HCT116 (cell line): Measurements from ENCODE around the gene LCP1. TPM values are rescaled to one million over a fixed set of nuclear protein-coding genes. Genes with fewer than 3 reads are reported as not detected.

Experiments used
- ATAC-seq: fragments of 200-7000 bp; cut with Tn5 transposase; 2 replicates; pipeline ENCODE4 v1.9.1; 2020; ENCODE audit warnings: mild to moderate bottlenecking, moderate library complexity
- BruUV-seq: library from RNA; stranded (reverse); fragments of 400-500 nt; replicated peaks from 2 replicates; lab custom pipeline; 2021; lab: Mats Ljungman, UMichigan
- CTCF ChIA-PET: fragments of 300-600 bp; sonication (Branson Sonifier 250); formaldehyde crosslinking; loops from one replicate; lab custom pipeline; 2021; ENCODE audit warnings: antibody characterized with exemption; lab: Charles Lee
- POLR2A ChIA-PET: fragments of 300-600, 350-600 bp; sonication (Branson Sonifier 250); formaldehyde crosslinking; loops from one replicate; lab custom pipeline; 2021; ENCODE audit warnings: antibody characterized with exemption; lab: Charles Lee
- RAD21 ChIA-PET, 2 experiments: fragments of 300-600 bp; sonication (Branson Sonifier 250); formaldehyde crosslinking; loops; one replicate each; lab custom pipeline; 2023; ENCODE audit warnings: low total read pairs in 2 of 2; ENCODE audit not compliant: uncharacterized antibody in 2 of 2, unreplicated experiment in 2 of 2, low non-redundant PET in 1 of 2; lab: Charles Lee
- DNase-seq: peaks from one replicate; pipeline ENCODE4 v3.0.0-alpha.2; 2010; ENCODE audit warnings: low read depth, low spot score
- H2AFZ ChIP-seq: fragments of 200-600 bp; shearing (Covaris generic), sonication (generic); 2 replicates; pipeline ENCODE4 v1.6.1; 2017; ENCODE audit warnings: low read depth, mixed run types, mixed read lengths, antibody characterized with exemption, low read length; ENCODE audit not compliant: poor library complexity, severe bottlenecking
- H3K27ac ChIP-seq: 2 replicates; pipeline ENCODE4 v1.5.1; 2012; ENCODE audit warnings: low read depth, low read length
- H3K27me3 ChIP-seq: fragments of 200-600 bp; sonication (generic); 2 replicates; pipeline ENCODE4 v1.6.1; 2016; ENCODE audit warnings: mixed run types, low read length, mixed read lengths; ENCODE audit not compliant: insufficient read depth
- H3K36me3 ChIP-seq, 2 experiments: fragments of 200-500 bp in 1 of 2; fragments of 200-600 bp in 1 of 2; sonication (Bioruptor generic) in 1 of 2; sonication (generic) in 1 of 2; 2 replicates each; pipeline versions ENCODE4 v1.5.1 to v1.6.1; 2014 to 2016; ENCODE audit warnings: low read length in 2 of 2, inconsistent platforms in 1 of 2, mixed read lengths in 1 of 2, mixed run types in 1 of 2; ENCODE audit not compliant: insufficient read depth in 2 of 2, control insufficient read depth in 1 of 2
- H3K4me1 ChIP-seq, 2 experiments: fragments of 200-600 bp in 1 of 2; sonication (generic) in 1 of 2; 2 replicates each; pipeline versions ENCODE4 v1.5.1 to v1.6.1; 2012 to 2017; ENCODE audit warnings: low read length in 2 of 2, inconsistent platforms in 1 of 2, mild to moderate bottlenecking in 1 of 2, mixed read lengths in 1 of 2, mixed run types in 1 of 2, moderate library complexity in 1 of 2; ENCODE audit not compliant: insufficient read depth in 2 of 2, control insufficient read depth in 1 of 2
- H3K4me2 ChIP-seq: fragments of 200-600 bp; sonication (generic); 2 replicates; pipeline ENCODE4 v1.6.1; 2017; ENCODE audit warnings: mixed run types, low read length, mixed read lengths
- H3K4me3 ChIP-seq, 2 experiments: fragments of 200-600 bp in 1 of 2; sonication (generic) in 1 of 2; replicated peaks in 1 of 2; 2 replicates each; pipeline ENCODE4 v1.5.1; 2011 to 2016; ENCODE audit warnings: low read length in 2 of 2, control low read depth in 1 of 2, low read depth in 1 of 2, mild to moderate bottlenecking in 1 of 2, mixed read lengths in 1 of 2, mixed run types in 1 of 2
- H3K79me2 ChIP-seq: fragments of 200-600 bp; sonication (generic); 2 replicates; pipeline ENCODE4 v1.6.1; 2017; ENCODE audit warnings: mild to moderate bottlenecking, mixed run types, low read length, moderate library complexity, mixed read lengths; ENCODE audit not compliant: insufficient read depth
- H3K9ac ChIP-seq: fragments of 200-600 bp; sonication (generic); 2 replicates; pipeline ENCODE4 v1.6.1; 2016; ENCODE audit warnings: low read length, mixed read lengths
- H3K9me2 ChIP-seq: fragments of 200-600 bp; sonication (generic), shearing (Covaris generic); 2 replicates; pipeline ENCODE4 v1.6.1; 2017; ENCODE audit warnings: mixed run types, mild to moderate bottlenecking, moderate library complexity; ENCODE audit not compliant: insufficient read depth
- H3K9me3 ChIP-seq, 2 experiments: fragments of 200-500 bp in 1 of 2; fragments of 200-600 bp in 1 of 2; sonication (Bioruptor generic) in 1 of 2; sonication (generic) in 1 of 2; 2 replicates each; pipeline ENCODE4 v1.6.1; 2014 to 2017; ENCODE audit warnings: low read length in 2 of 2, mixed read lengths in 2 of 2, inconsistent platforms in 1 of 2, low read depth in 1 of 2, mild to moderate bottlenecking in 1 of 2, mixed run types in 1 of 2, moderate library complexity in 1 of 2; ENCODE audit not compliant: control insufficient read depth in 1 of 2, insufficient read depth in 1 of 2
- H4K20me1 ChIP-seq: fragments of 200-600 bp; sonication (generic), shearing (Covaris generic); 2 replicates; pipeline ENCODE4 v1.6.1; 2017; ENCODE audit warnings: mixed run types, mild to moderate bottlenecking, moderate library complexity; ENCODE audit not compliant: insufficient read depth
- CBX3 ChIP-seq: IDR thresholded peaks from 2 replicates; pipeline ENCODE4 v1.6.1; 2012; ENCODE audit warnings: low read depth
- CEBPB ChIP-seq: IDR thresholded peaks from 2 replicates; pipeline ENCODE4 v1.6.1; 2012; ENCODE audit warnings: low read depth
- EGR1 ChIP-seq: IDR thresholded peaks from 2 replicates; pipeline ENCODE4 v1.6.1; 2012; ENCODE audit warnings: low read depth
- ELF1 ChIP-seq: IDR thresholded peaks from 2 replicates; pipeline ENCODE4 v1.6.1; 2012; ENCODE audit warnings: low read depth, borderline replicate concordance
- EZH2 ChIP-seq: fragments of 200-600 bp; sonication (generic); IDR thresholded peaks from 2 replicates; pipeline ENCODE4 v1.6.1; 2017; ENCODE audit warnings: antibody characterized with exemption, mixed run types
- EZH2phosphoT487 ChIP-seq: fragments of 200-600 bp; IDR thresholded peaks from 2 replicates; pipeline ENCODE4 v1.6.1; 2018; ENCODE audit warnings: antibody characterized with exemption, borderline replicate concordance
- FOSL1 ChIP-seq: IDR thresholded peaks from 2 replicates; pipeline ENCODE4 v1.6.1; 2012; ENCODE audit warnings: low read depth
- JUND ChIP-seq: IDR thresholded peaks from 2 replicates; pipeline ENCODE4 v1.6.1; 2012
- POLR2AphosphoS5 ChIP-seq: IDR thresholded peaks from 2 replicates; pipeline ENCODE4 v1.6.1; 2011; ENCODE audit warnings: mild to moderate bottlenecking, low read depth, low read length, moderate library complexity
- RAD21 ChIP-seq: IDR thresholded peaks from 2 replicates; pipeline ENCODE4 v1.6.1; 2012; ENCODE audit warnings: low read depth, mild to moderate bottlenecking
- SP1 ChIP-seq: IDR thresholded peaks from 2 replicates; pipeline ENCODE4 v1.6.1; 2012; ENCODE audit warnings: low read depth
- TCF7L2 ChIP-seq: IDR thresholded peaks from 2 replicates; pipeline ENCODE4 v1.7.0; 2011; ENCODE audit warnings: borderline replicate concordance, inconsistent platforms; ENCODE audit not compliant: insufficient read depth, insufficient read length; ENCODE audit errors: extremely low read depth
- YY1 ChIP-seq: IDR thresholded peaks from 2 replicates; pipeline ENCODE4 v1.6.1; 2011; ENCODE audit warnings: low read length, low read depth, moderate library complexity, mild to moderate bottlenecking; ENCODE audit not compliant: insufficient replicate concordance; ENCODE audit errors: extremely low read depth
- ZFX ChIP-seq: fragments of 450-650 bp; IDR thresholded peaks from 2 replicates; pipeline ENCODE4 v1.6.1; 2017
- ZNF274 ChIP-seq: fragments of 200-500 bp; sonication (Bioruptor generic); IDR thresholded peaks from 2 replicates; pipeline ENCODE4 v1.6.1; 2014; ENCODE audit warnings: mild to moderate bottlenecking, low read depth, low read length, inconsistent platforms
- intact Hi-C: fragments of 100-400 bp; cut with micrococcal nuclease; formaldehyde crosslinking; loops from 2 replicates; pipeline ENCODE4 v1.10.0; 2022
- total RNA-seq: library from RNA; stranded (reverse); gene quantifications from one replicate; pipeline ENCODE4 v1.2.1, GENCODE V29; 2021; ENCODE audit not compliant: unreplicated experiment
- TF ChIP-seq, protein P1 (sequence below): IDR thresholded peaks from 2 replicates; pipeline ENCODE4 v1.6.1; 2012; ENCODE audit warnings: low read depth
- TF ChIP-seq, protein P2 (sequence below): IDR thresholded peaks from 2 replicates; pipeline ENCODE4 v1.6.1; 2011; ENCODE audit warnings: mild to moderate bottlenecking, low read length, moderate library complexity; ENCODE audit not compliant: insufficient replicate concordance; ENCODE audit errors: extremely low read depth
- TF ChIP-seq, protein P3 (sequence below): IDR thresholded peaks from 2 replicates; pipeline ENCODE4 v1.6.1; 2012
- TF ChIP-seq, protein P4 (sequence below), 3 experiments: fragments of 200-600 bp in 1 of 3; sonication (generic) in 1 of 3; IDR thresholded peaks in 2 of 3; conservative IDR thresholded peaks in 1 of 3; 2 replicates each; pipeline ENCODE4 v1.5.1; 2012 to 2017; ENCODE audit warnings: low read depth in 2 of 3, low read length in 2 of 3, antibody characterized with exemption in 1 of 3, borderline replicate concordance in 1 of 3, control low read depth in 1 of 3, mild to moderate bottlenecking in 1 of 3, mixed read lengths in 1 of 3, mixed run types in 1 of 3, moderate library complexity in 1 of 3; ENCODE audit not compliant: insufficient read depth in 1 of 3

The LCP1 gene
- total RNA-seq, 1 experiment from 2014 or later: 2.2 TPM

- BruUV-seq: no TSS peak
- DNase-seq: no peak
- no peak overlapping the region for H3K9ac ChIP-seq
- H3K9me2 ChIP-seq: no peaks in the 10 kb centered on the region
- ATAC-seq: no peak
- no peak overlapping the region for H3K27ac ChIP-seq
- CTCF ChIA-PET: interaction anchor here (0.7 to 2.2 kb wide), 9 partner anchors 10 to 320 kb away, joined by 3 to 38 read pairs (median 4); no protein-coding TSS in a partner anchor
- H3K27me3 ChIP-seq: peaks cover 37% of the 10 kb centered on the region
- H2AFZ ChIP-seq: no peak overlapping the region
- POLR2A ChIA-PET: interaction anchor here (0.8 kb wide), 1 partner anchor 8 kb away, joined by 3 read pairs; no protein-coding TSS in a partner anchor
- no peak overlapping the region for H3K4me2 ChIP-seq
- RAD21 ChIA-PET: interaction anchor here (1.2 kb wide), 2 partner anchors 320 kb away, joined by 5 read pairs; no protein-coding TSS in a partner anchor
- H3K36me3 ChIP-seq: no peaks in the 10 kb centered on the region
- intact Hi-C loops: loop anchor here (5.0 to 10.0 kb wide), 2 partner anchors 203 to 505 kb away; no protein-coding TSS in a partner anchor
- TF ChIP-seq, protein P1, sequence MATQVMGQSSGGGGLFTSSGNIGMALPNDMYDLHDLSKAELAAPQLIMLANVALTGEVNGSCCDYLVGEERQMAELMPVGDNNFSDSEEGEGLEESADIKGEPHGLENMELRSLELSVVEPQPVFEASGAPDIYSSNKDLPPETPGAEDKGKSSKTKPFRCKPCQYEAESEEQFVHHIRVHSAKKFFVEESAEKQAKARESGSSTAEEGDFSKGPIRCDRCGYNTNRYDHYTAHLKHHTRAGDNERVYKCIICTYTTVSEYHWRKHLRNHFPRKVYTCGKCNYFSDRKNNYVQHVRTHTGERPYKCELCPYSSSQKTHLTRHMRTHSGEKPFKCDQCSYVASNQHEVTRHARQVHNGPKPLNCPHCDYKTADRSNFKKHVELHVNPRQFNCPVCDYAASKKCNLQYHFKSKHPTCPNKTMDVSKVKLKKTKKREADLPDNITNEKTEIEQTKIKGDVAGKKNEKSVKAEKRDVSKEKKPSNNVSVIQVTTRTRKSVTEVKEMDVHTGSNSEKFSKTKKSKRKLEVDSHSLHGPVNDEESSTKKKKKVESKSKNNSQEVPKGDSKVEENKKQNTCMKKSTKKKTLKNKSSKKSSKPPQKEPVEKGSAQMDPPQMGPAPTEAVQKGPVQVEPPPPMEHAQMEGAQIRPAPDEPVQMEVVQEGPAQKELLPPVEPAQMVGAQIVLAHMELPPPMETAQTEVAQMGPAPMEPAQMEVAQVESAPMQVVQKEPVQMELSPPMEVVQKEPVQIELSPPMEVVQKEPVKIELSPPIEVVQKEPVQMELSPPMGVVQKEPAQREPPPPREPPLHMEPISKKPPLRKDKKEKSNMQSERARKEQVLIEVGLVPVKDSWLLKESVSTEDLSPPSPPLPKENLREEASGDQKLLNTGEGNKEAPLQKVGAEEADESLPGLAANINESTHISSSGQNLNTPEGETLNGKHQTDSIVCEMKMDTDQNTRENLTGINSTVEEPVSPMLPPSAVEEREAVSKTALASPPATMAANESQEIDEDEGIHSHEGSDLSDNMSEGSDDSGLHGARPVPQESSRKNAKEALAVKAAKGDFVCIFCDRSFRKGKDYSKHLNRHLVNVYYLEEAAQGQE: no peak
- TF ChIP-seq ZFX (no peak), RAD21 (no peak), FOSL1 (no peak), CEBPB (no peak), SP1 (no peak), POLR2AphosphoS5 (no peak), CBX3 (no peak), EZH2 (no peak), JUND (no peak), TCF7L2 (no peak), EGR1 (no peak), ZNF274 (no peak), EZH2phosphoT487 (no peak), ELF1 (no peak), YY1 (no peak)
- TF ChIP-seq, protein P2, sequence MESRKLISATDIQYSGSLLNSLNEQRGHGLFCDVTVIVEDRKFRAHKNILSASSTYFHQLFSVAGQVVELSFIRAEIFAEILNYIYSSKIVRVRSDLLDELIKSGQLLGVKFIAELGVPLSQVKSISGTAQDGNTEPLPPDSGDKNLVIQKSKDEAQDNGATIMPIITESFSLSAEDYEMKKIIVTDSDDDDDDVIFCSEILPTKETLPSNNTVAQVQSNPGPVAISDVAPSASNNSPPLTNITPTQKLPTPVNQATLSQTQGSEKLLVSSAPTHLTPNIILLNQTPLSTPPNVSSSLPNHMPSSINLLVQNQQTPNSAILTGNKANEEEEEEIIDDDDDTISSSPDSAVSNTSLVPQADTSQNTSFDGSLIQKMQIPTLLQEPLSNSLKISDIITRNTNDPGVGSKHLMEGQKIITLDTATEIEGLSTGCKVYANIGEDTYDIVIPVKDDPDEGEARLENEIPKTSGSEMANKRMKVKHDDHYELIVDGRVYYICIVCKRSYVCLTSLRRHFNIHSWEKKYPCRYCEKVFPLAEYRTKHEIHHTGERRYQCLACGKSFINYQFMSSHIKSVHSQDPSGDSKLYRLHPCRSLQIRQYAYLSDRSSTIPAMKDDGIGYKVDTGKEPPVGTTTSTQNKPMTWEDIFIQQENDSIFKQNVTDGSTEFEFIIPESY: no peak
- TF ChIP-seq, protein P3, sequence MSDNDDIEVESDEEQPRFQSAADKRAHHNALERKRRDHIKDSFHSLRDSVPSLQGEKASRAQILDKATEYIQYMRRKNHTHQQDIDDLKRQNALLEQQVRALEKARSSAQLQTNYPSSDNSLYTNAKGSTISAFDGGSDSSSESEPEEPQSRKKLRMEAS: no peak
- TF ChIP-seq, protein P4, sequence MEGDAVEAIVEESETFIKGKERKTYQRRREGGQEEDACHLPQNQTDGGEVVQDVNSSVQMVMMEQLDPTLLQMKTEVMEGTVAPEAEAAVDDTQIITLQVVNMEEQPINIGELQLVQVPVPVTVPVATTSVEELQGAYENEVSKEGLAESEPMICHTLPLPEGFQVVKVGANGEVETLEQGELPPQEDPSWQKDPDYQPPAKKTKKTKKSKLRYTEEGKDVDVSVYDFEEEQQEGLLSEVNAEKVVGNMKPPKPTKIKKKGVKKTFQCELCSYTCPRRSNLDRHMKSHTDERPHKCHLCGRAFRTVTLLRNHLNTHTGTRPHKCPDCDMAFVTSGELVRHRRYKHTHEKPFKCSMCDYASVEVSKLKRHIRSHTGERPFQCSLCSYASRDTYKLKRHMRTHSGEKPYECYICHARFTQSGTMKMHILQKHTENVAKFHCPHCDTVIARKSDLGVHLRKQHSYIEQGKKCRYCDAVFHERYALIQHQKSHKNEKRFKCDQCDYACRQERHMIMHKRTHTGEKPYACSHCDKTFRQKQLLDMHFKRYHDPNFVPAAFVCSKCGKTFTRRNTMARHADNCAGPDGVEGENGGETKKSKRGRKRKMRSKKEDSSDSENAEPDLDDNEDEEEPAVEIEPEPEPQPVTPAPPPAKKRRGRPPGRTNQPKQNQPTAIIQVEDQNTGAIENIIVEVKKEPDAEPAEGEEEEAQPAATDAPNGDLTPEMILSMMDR (IDR thresholded peaks at IDR 0.05 in 2 of 3, conservative IDR thresholded peaks at IDR 0.05 in 1 of 3; ENCODE audit: borderline replicate concordance in 1 of 3, insufficient read depth in 1 of 3, low read depth in 2 of 3, low read length in 2 of 3): no peak
- no peaks in the 10 kb centered on the region for H3K4me1 ChIP-seq
- H3K9me3 ChIP-seq: no peaks in the 10 kb centered on the region
- no peaks in the 10 kb centered on the region for H4K20me1 ChIP-seq
- no peak overlapping the region for H3K4me3 ChIP-seq
- no peaks in the 10 kb centered on the region for H3K79me2 ChIP-seq
Measured at GRCh38 chr13:46127358-46128023, 54.5 kb downstream of the LCP1 start.
